GM12878 (cell line): Measurements from ENCODE around the gene RIPOR3. TPM values are rescaled to one million over a fixed set of nuclear protein-coding genes. Genes with fewer than 3 reads are reported as not detected.
A peak's percentile ranks its signal among the peaks of the same experiment; 100 is the strongest.
"Not testable (repeated sequence)": the region's sequence is repeated elsewhere in the genome, so short reads cannot be mapped to it uniquely, and the experiment has no call there.

Experiments
- ATAC-seq: fragments of 200-7000 bp; cut with Tn5 transposase; 3 replicates; pipeline ENCODE4 v1.9.1; 2020; ENCODE audit warnings: mild to moderate bottlenecking, moderate library complexity
- BruUV-seq: library from RNA; stranded (reverse); fragments of 400-500 nt; replicated peaks from 2 replicates; lab custom pipeline; 2021; lab: Mats Ljungman, UMichigan
- CTCF ChIA-PET: fragments of 300-600 bp; sonication (Branson Sonifier 250); formaldehyde crosslinking; extraction: SDS; loops from one replicate; lab custom pipeline; 2021; ENCODE audit warnings: inconsistent platforms; lab: Yijun Ruan, JAX
- POLR2A ChIA-PET: fragments of 350-600 bp; formaldehyde crosslinking; extraction: SDS; loops from one replicate; lab custom pipeline; 2021; ENCODE audit warnings: inconsistent platforms; lab: Charles Lee
- RAD21 ChIA-PET: fragments of 300-600 bp; sonication (Branson Sonifier 250); formaldehyde crosslinking; loops from one replicate; lab custom pipeline; 2023; ENCODE audit warnings: antibody characterized with exemption; ENCODE audit not compliant: unreplicated experiment; lab: Charles Lee
- SMC1A ChIA-PET: fragments of 300-600 bp; sonication (Branson Sonifier 250); formaldehyde crosslinking; loops from one replicate; lab custom pipeline; 2023; ENCODE audit not compliant: unreplicated experiment, uncharacterized antibody; lab: Charles Lee
- DNase-seq: peaks from one replicate; pipeline ENCODE4 v3.0.0-alpha.2; 2011; ENCODE audit warnings: low read depth, low spot score
- FAIRE-seq: peaks from 3 replicates; lab custom pipeline; 2011; peaks lifted over from hg19 to GRCh38; lab: Jason Lieb, UNC
- H2AFZ ChIP-seq: 2 replicates; pipeline ENCODE4 v1.6.0; 2011; ENCODE audit warnings: low read depth, low read length, control low read depth; ENCODE audit not compliant: control insufficient read depth
- H3K27ac ChIP-seq: 2 replicates; pipeline ENCODE4 v1.5.1; 2011; ENCODE audit warnings: control low read depth; ENCODE audit not compliant: control insufficient read depth, insufficient read depth
- H3K27me3 ChIP-seq, 2 experiments: replicated peaks in 1 of 2; 2 replicates each; pipeline versions ENCODE4 v1.6.0 to v1.6.1; 2011; ENCODE audit warnings: low read length in 1 of 2; ENCODE audit not compliant: control insufficient read depth in 2 of 2, insufficient read depth in 2 of 2
- H3K36me3 ChIP-seq, 2 experiments: 2 replicates each; pipeline ENCODE4 v1.5.1; 2011; ENCODE audit warnings: low read length in 1 of 2; ENCODE audit not compliant: control insufficient read depth in 2 of 2, insufficient read depth in 2 of 2
- H3K4me1 ChIP-seq: 2 replicates; pipeline ENCODE4 v1.6.1; 2011; ENCODE audit warnings: mild to moderate bottlenecking, low read length, moderate library complexity, mixed read lengths; ENCODE audit not compliant: control insufficient read depth, insufficient read depth
- H3K4me2 ChIP-seq: 2 replicates; pipeline ENCODE4 v1.6.0; 2011; ENCODE audit warnings: control low read depth; ENCODE audit not compliant: control insufficient read depth, insufficient read depth
- H3K4me3 ChIP-seq: fragments of 200-600 bp; sonication (generic); 2 replicates; pipeline ENCODE4 v1.5.1; 2016
- H3K79me2 ChIP-seq: 2 replicates; pipeline ENCODE4 v1.6.0; 2011; ENCODE audit warnings: low read length; ENCODE audit not compliant: control insufficient read depth, insufficient read depth
- H3K9ac ChIP-seq: 2 replicates; pipeline ENCODE4 v1.8.0; 2011; ENCODE audit warnings: low read length, control low read depth, mixed read lengths; ENCODE audit not compliant: control insufficient read depth, insufficient read depth
- H3K9me3 ChIP-seq: replicated peaks from 3 replicates; pipeline ENCODE4 v1.5.1; 2011; ENCODE audit warnings: mild to moderate bottlenecking, low read length; ENCODE audit not compliant: control insufficient read depth, insufficient read depth
- H4K20me1 ChIP-seq: 2 replicates; pipeline ENCODE4 v1.6.0; 2011; ENCODE audit not compliant: control insufficient read depth, insufficient read depth
- ATF2 ChIP-seq: IDR thresholded peaks from 2 replicates; pipeline ENCODE4 v1.6.1; 2012; ENCODE audit warnings: low read length, inconsistent platforms
- BCL11A ChIP-seq: IDR thresholded peaks from 2 replicates; pipeline ENCODE4 v1.6.1; 2011; ENCODE audit warnings: low read depth, low read length
- CBX5 ChIP-seq: sonication (generic); IDR thresholded peaks from 2 replicates; pipeline ENCODE4 v1.6.1; 2016; ENCODE audit warnings: low read depth, moderate library complexity, mild to moderate bottlenecking, inconsistent platforms
- CREB1 ChIP-seq: IDR thresholded peaks from 2 replicates; pipeline ENCODE4 v1.6.1; 2012; ENCODE audit warnings: low read depth, mild to moderate bottlenecking, inconsistent platforms
- ETV6 ChIP-seq, 2 experiments: fragments of 450-650 bp in 1 of 2; IDR thresholded peaks in 1 of 2; conservative IDR thresholded peaks in 1 of 2; 2 replicates each; pipeline ENCODE4 v1.6.1; 2014; ENCODE audit warnings: antibody characterized with exemption in 1 of 2, borderline replicate concordance in 1 of 2, low read depth in 1 of 2, mild to moderate bottlenecking in 1 of 2, moderate library complexity in 1 of 2
- IKZF2 ChIP-seq, 2 experiments: fragments of 450-650 bp; IDR thresholded peaks; 2 replicates each; pipeline ENCODE4 v1.6.1; 2017; ENCODE audit warnings: mild to moderate bottlenecking in 2 of 2, moderate library complexity in 2 of 2
- IRF4 ChIP-seq: IDR thresholded peaks from 2 replicates; pipeline ENCODE4 v1.6.1; 2011; ENCODE audit warnings: low read depth, low read length
- MLLT1 ChIP-seq: fragments of 450-650 bp; IDR thresholded peaks from 2 replicates; pipeline ENCODE4 v1.6.1; 2016; ENCODE audit warnings: mild to moderate bottlenecking
- NBN ChIP-seq: fragments of 450-650 bp; IDR thresholded peaks from 2 replicates; pipeline ENCODE4 v1.6.1; 2016
- NFXL1 ChIP-seq: fragments of 450-650 bp; IDR thresholded peaks from 2 replicates; pipeline ENCODE4 v1.6.1; 2017; ENCODE audit warnings: antibody characterized with exemption, mild to moderate bottlenecking, borderline replicate concordance
- RELB ChIP-seq: fragments of 450-650 bp; IDR thresholded peaks from 2 replicates; pipeline ENCODE4 v1.6.1; 2017; ENCODE audit warnings: low read depth, mild to moderate bottlenecking, moderate library complexity
- RUNX3 ChIP-seq: IDR thresholded peaks from 2 replicates; pipeline ENCODE4 v1.6.1; 2012; ENCODE audit warnings: low read length, inconsistent platforms
- SKIL ChIP-seq: fragments of 450-650 bp; IDR thresholded peaks from 2 replicates; pipeline ENCODE4 v1.6.1; 2017; ENCODE audit warnings: mild to moderate bottlenecking, low read depth, inconsistent platforms; ENCODE audit not compliant: poor library complexity, severe bottlenecking
- SPI1 ChIP-seq: IDR thresholded peaks from 2 replicates; pipeline ENCODE4 v1.6.1; 2011; ENCODE audit warnings: low read depth, mild to moderate bottlenecking, low read length, moderate library complexity, borderline replicate concordance; ENCODE audit not compliant: insufficient read depth
- TCF7 ChIP-seq: IDR thresholded peaks from 2 replicates; pipeline ENCODE4 v1.6.1; 2014; ENCODE audit warnings: antibody characterized with exemption, borderline replicate concordance
- ZNF24 ChIP-seq: fragments of 450-650 bp; IDR thresholded peaks from 2 replicates; pipeline ENCODE4 v1.6.1; 2017; ENCODE audit warnings: antibody characterized with exemption, mild to moderate bottlenecking
- WGBS: methylation state at CpG from one replicate; pipeline ENCODE4 v1.1.6; 2016; ENCODE audit warnings: low lambda C conversion rate; ENCODE audit not compliant: insufficient replicate concordance, insufficient coverage; ENCODE audit errors: missing lambda C conversion rate; 5-methylcytosine and 5-hydroxymethylcytosine counted together
- in situ Hi-C: fragments of 300-500 bp; cut with MboI; formaldehyde crosslinking; loops from 9 replicates; pipeline ENCODE4 v1.14.3; 2018; ENCODE audit warnings: mixed read lengths
- intact Hi-C: fragments of 100-400 bp; cut with micrococcal nuclease; formaldehyde crosslinking; loops from one replicate; pipeline ENCODE4 v1.14.2; 2022; ENCODE audit not compliant: unreplicated experiment
- polyA plus RNA-seq, 11 experiments: library from polyadenylated mRNA; depleted of rRNA in 4 of 11; unstranded in 6 of 11; stranded (reverse) in 5 of 11; fragments of >200 nt; fragmentation: Nextera tagmentation in 4 of 11; fragmentation: Illumina TruSeq in 1 of 11; extraction: Ambion mirVana in 4 of 11; extraction: Trizol in 1 of 11; gene quantifications; 1 replicate in 1 of 11; 2 replicates in 10 of 11; pipeline versions ENCODE4 v1.2.1 to v1.2.3, GENCODE V29; 2011 to 2016; ENCODE audit warnings: inconsistent platforms in 2 of 11, missing spikeins in 2 of 11, low read depth in 1 of 11
- total RNA-seq, 4 experiments: library from RNA; depleted of rRNA in 3 of 4; stranded (reverse); fragments of >200 nt in 3 of 4; fragmentation: Illumina TruSeq in 1 of 4; extraction: Trizol in 1 of 4; gene quantifications; 2 replicates each; pipeline versions ENCODE4 v1.2.1 to v1.2.3, GENCODE V29; 2013 to 2021

Gene RIPOR3
- total and polyA plus RNA-seq, 10 of the 15 experiments (the other 5 are each of a cell fraction or from before 2014, with no cell fraction given): 0.04 to 0.55 (median 0.12) TPM; not detected in 6

GRCh38 chr20:50539798-50540197 is 151.5 kb downstream of the RIPOR3 start:
- intact Hi-C loops: loop anchor here (2.0 kb wide), 1 partner anchor 23 kb away; no protein-coding TSS in a partner anchor
- Histone ChIP-seq H3K79me2 (peaks cover 88% of the 10 kb centered on the region), H3K27ac (peak overlapping the region; percentile 78; the same call in 1 of the 2 replicates), H3K4me1 (peaks cover 55% of the 10 kb centered on the region), H3K9me3 (peaks cover 13% of the 10 kb centered on the region; the same call in 2 of the 3 replicates), H3K4me2 (peak overlapping the region; percentile 54; the same call in 1 of the 2 replicates), H3K4me3 (0 out of 2 replicates have a peak overlapping the region, but pooled peaks have one; percentile 10)
- 17% methylated on average over 8 of the region's 8 CpGs for WGBS
- POLR2A ChIA-PET: interaction anchor here (1.1 to 5.2 kb wide), 5 partner anchors 9 to 27 kb away, joined by 3 to 44 read pairs (median 9); partner anchors contain the start of gene PTPN1
- H2AFZ ChIP-seq, BruUV-seq, FAIRE-seq, in situ Hi-C loops, ATAC-seq, H3K36me3 ChIP-seq, DNase-seq, H4K20me1 ChIP-seq, H3K27me3 ChIP-seq, H3K9ac ChIP-seq: not testable (repeated sequence)
- RAD21 ChIA-PET: interaction anchor here (2.5 kb wide), 1 partner anchor 28 kb away, joined by 10 read pairs; no protein-coding TSS in a partner anchor
- SMC1A ChIA-PET: interaction anchor here (73.1 to 95.1 kb wide), 2 partner anchors 6 to 31 kb away, joined by 2799 read pairs; partner anchors contain the start of gene PTPN1
- CTCF ChIA-PET: interaction anchor here (0.6 to 3.7 kb wide), 9 partner anchors 9 to 36 kb away, joined by 3 to 14 read pairs (median 4); no protein-coding TSS in a partner anchor
- TF ChIP-seq NBN: peak; percentile 63
- peak; percentile 76; the same call in 1 of the 2 replicates for TF ChIP-seq SPI1
- peak; percentile 17 to 62; a peak in 2 of 4 replicates for TF ChIP-seq IKZF2 (IDR thresholded peaks at IDR 0.05)
- peak; percentile 34; the same call in 1 of the 2 replicates for TF ChIP-seq ATF2
- 0 out of 2 replicates have a peak, but pooled peaks have one; percentile 16 for TF ChIP-seq CREB1
- peak; percentile 53; the same call in 1 of the 2 replicates for TF ChIP-seq ZNF24
- TF ChIP-seq RUNX3: 0 out of 2 replicates have a peak, but pooled peaks have one; percentile 12
- TF ChIP-seq MLLT1: peak; percentile 56; the same call in 1 of the 2 replicates
- peak; percentile 58; the same call in 1 of the 2 replicates for TF ChIP-seq NFXL1
- TF ChIP-seq SKIL: peak; percentile 44
- TF ChIP-seq TCF7: 0 out of 2 replicates have a peak, but pooled peaks have one; percentile 45
- TF ChIP-seq RELB: peak; percentile 48; the same call in 1 of the 2 replicates
- TF ChIP-seq CBX5: peak; percentile 96
- peak in 1 of 2 experiments; percentile 60; a peak in 1 of 4 replicates for TF ChIP-seq ETV6 (conservative IDR thresholded peaks at IDR 0.05 in 1 of 2, IDR thresholded peaks at IDR 0.05 in 1 of 2; ENCODE audit: borderline replicate concordance in 1 of 2, low read depth in 1 of 2)
- 0 out of 2 replicates have a peak, but pooled peaks have one; percentile 36 for TF ChIP-seq IRF4
- TF ChIP-seq BCL11A: 0 out of 2 replicates have a peak, but pooled peaks have one; percentile 21
